GM21381 (cell line): Measurements from ENCODE around the gene MTHFD2L.
A peak's percentile ranks its signal among the peaks of the same experiment; 100 is the strongest.

Experiments
- ATAC-seq: cut with Tn5 transposase; IDR thresholded peaks from one replicate; pipeline ENCODE4 v1.9.1; 2021; ENCODE audit warnings: mild to moderate bottlenecking, moderate library complexity; ENCODE audit not compliant: unreplicated experiment

Gene MTHFD2L

DNA sequence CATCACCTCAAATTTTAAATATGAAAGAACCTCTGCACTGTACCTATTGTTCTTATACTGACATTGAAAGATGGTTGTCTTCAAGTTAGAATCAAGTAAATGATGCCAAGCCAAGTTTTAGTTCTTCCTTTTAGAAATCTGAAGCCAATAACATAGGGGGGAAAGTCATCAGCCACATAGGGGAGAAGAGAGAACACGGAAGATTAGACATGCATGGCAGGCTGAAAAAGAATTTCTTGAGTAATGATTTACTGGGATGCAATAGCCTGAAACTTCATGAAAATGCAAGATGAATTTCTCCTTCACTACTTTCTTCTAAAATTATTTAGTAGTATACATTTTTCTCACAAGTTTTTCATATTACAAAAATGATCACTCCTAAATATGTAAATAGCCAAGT lies 136.8 kb downstream of the MTHFD2L start:
- ATAC-seq, result no peak

DNA sequence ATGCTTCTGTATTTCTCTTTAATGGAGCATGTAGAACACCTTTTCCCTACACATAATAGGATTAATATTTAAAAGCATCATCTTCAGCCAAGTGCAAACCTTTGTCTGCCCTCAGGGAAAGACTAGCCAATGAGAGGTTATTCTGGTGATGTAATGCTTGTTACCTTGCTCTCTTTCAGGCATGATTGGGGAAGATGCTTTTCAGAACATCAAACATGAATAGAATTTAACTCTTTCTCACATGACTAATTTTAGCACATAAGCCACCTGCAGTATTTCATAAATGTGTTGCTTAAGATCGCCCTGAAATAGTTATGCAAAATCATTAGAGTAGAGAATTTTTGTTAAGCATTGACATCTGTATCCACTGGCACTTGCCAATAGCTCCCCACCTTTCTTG lies 139.6 kb downstream of the MTHFD2L start:
- no peak for ATAC-seq

DNA sequence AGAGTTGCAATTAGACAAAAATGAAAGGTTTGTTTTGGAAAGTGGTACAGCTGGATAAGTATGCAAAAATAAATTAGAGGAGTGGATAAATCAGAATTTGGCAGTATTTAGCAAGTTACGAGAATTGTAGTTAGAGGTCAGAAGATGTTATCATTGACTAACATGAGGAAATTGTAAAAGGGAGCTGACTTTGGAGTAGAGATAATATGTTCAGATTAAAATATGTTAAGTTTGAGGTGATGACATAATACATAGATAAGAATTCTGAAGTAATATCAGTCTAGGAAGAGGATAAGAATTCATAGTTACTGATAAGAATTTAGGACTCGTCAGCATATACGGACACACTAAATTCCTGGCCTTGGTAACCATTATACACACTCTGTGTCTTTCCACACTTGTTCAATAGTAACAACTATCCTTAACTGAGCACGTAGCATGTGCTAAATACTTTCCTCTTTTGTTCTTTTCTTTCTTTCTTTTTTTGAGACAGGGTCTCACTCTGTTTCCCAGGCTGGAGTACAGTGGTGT lies 146.2 kb downstream of the MTHFD2L start:
- no peak for ATAC-seq

DNA sequence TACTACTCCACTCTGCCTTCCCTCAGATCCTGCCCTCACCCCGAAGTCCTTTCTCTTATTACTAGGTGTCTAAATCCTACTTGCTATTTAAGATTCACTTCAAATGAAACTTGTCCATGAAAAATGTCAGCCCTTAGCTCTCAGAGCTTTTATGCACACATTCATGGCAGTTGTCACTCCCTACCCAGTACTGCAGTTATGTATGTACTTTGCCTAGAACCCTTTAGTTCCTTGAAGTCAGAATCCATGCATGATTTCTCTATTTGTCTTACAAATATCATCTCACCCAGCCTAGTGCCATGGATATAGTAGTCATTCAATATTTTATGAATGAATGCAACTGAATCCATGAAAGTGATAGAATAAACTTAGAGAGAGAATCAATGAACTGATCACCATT lies 147.1 kb downstream of the MTHFD2L start:
- no peak for ATAC-seq

DNA sequence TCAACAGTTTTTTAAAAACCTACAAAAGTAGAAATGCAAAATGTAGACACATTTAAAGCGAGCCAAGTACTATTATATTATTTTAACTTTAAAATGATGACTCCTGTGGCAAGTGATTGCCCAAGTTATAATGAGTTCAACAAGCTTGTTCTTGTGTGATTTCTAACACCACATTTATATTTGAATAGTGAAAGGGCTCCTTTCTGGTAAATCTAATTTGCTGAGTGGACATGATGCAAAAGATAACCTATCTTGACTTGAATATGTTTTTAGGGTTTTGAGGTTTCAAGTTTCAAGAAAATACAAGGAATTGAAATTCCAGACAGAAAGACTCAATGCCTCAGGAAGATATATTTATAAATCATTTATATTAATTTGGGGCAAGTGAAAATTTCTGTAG lies 149.3 kb downstream of the MTHFD2L start:
- ATAC-seq, result no peak

DNA sequence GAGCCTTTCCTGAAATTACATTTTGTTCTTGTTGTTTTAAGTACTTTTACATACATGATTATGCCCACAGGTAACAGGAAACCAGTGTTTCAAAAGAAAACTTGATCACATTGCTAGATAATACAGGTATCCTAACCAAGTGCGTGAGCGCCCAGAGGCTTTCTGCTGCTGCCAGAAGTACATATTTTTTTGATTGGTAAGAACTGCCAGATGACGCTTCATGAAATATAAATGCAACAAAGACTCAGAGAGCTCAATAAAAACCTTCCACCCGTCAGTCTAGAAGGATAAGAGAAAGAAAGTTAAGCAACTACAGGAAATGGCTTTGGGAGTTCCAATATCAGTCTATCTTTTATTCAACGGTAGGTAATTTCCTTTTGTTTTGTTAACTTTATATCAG lies 150.3 kb downstream of the MTHFD2L start, which contains the start of gene EPGN:
Gene EPGN (plus strand): TSS at position 256 of the 400 bp plus-strand sequence. CDS start 64 bp downstream, at position 320.
- no peak for ATAC-seq

DNA sequence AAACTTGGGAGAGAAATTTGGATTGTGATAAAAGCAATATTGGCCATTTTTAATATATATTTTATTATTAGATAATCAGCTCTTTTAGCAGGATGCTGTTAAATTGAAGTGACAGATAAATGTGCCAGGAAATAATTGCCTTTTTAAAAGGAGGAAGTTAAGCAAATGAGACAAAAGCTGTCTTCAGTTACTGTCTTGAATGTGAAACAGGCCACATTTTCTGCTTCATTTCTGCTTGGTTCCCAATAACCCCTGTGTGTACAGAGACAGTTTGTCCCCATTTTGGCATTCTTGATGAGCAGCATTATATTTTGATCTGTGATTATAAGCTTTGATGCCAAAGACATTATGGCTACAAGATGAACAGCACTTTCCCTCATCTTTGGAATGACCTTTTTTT lies 151.3 kb downstream of the MTHFD2L start:
- no peak for ATAC-seq

DNA sequence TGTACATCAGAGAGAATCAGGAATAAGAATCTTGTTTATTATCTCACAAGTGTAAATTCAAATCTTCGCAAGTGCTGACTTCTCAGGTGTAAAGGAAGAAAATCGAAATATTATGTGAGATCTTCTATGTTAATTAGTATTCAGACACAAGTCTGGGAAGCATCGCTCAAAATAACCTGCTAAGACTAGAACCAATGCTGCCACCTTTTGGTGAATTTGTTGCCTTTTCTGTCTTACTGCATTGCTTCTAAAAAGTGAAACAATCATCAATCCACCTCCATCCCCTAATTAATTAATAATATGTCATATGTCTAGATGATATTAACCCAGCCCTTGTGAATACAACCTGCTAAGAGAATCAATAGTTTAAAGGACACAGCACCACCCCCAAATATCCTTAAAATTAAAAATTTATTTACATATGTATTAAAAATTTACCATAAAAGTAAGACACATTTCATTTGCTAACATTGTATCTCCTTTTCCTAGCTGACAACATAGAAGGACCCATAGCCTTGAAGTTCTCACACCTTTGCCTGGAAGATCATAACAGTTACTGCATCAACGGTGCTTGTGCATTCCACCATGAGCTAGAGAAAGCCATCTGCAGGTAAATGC lies 153.9 kb downstream of the MTHFD2L start:
- peak; percentile 60 for ATAC-seq

DNA sequence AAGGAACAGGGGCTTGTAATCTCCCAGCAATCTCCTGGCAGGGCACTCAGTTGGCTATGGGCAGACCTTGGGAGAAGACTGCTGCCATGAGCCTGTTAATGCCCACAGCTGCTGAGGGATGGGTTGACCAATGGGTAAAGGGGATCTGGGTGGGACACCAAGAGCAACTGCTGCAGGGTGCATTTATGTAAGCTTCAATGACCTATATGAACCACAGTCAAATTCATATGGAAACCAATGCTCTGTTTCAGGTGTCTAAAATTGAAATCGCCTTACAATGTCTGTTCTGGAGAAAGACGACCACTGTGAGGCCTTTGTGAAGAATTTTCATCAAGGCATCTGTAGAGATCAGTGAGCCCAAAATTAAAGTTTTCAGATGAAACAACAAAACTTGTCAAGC lies 156.4 kb downstream of the MTHFD2L start:
- ATAC-seq, result no peak

DNA sequence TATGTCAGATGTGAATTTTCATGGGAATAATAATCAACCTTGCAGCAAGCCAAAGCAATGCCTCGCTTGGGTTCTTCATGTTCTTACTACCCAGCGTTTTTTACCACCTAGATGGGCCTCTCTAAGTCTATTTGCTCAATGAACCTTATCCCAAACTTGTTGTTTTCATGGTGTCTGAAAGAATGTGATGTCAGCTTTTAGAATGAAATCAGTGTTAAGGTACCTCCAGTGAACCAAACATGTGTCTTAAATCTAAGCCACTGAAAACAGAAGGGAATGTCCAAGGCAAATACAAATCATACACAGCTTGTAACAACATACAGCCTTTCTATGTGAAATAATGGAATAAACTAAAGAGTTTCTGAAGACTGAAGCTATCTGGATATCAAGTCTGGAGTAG lies 157.0 kb downstream of the MTHFD2L start:
- no peak for ATAC-seq

DNA sequence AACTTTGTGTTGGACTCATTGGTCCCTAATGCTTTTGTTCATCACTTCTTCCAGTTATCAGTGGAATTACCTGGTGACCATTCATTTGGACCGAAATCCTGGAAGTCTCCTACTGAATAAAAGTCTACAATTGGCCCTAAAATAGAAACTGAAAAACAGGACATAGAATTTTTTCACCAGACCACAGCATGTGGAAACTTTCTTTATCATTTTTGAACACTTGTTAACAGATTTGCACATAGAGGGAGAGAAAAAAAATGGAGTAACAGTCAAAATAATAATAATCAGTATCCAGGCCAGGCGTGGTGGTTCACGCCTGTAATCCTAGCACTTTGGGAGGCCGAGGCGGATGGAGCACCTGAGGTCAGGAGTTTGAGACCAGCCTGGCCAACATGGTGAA lies 157.5 kb downstream of the MTHFD2L start:
- no peak for ATAC-seq

DNA sequence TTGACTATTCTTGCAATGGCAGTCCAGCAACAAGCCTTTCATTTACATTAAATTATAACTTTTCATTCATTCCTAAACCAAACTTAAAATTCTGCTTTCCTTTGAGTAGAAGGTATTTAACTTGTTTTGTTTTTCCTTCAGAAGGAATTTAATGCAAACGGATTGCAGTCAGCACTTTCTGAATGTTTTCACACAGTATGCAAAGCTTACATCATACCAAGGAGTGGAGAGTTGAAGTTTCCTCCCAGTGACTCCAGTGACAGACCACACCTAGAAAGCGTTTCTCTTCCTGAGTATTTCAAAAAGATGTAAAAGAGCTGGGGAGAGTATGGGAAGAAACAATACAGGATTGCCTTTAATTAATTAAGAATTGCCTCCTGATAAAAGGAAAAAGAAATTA lies 158.5 kb downstream of the MTHFD2L start:
- no peak for ATAC-seq

DNA sequence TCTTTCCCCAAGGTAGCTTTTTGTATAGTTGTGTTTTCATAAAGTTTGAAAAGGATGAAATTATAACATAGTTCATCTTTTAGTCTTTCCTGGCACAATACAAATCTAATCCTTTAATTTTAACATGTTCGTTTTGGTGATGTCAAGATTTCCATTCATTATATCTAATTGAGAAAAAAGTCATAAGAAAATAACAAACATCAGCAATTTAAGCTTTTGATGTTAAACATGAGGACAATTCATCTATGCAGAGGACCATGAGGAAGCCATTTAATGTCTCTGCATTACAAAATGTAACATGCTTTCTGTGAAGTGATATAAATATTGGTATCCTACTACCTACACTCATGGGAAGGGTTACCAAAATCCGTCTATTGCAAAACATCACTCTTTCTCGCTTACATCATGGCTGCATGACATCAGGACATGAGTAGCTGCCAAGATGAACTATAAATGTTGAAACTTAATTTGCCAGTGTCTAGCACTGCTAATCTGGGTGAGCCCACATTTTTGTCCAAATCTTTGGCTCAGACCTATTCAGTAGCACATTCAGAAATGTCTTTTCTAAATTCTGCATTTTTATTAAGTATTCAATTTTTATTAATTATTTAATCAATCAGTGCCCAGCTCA lies 159.8 kb downstream of the MTHFD2L start:
- ATAC-seq, result no peak

DNA sequence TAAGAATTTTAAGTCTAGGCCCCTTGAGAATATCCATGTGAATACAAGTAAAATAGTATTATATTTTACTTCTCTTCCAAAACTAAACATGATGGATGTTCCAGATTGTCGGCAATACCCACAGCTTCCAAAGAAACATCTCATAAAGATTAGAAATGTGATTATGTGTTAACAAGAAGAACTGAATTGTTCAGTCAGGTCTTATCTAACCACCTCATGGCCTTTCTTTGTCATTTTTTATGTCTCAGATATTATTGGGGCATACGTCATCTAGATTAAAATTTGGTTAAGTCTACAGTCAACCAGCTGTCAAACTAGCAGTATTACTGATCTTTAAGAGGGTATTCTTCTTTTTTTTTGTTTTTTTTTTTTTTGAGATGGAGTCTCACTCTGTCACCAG lies 160.4 kb downstream of the MTHFD2L start:
- no peak for ATAC-seq

DNA sequence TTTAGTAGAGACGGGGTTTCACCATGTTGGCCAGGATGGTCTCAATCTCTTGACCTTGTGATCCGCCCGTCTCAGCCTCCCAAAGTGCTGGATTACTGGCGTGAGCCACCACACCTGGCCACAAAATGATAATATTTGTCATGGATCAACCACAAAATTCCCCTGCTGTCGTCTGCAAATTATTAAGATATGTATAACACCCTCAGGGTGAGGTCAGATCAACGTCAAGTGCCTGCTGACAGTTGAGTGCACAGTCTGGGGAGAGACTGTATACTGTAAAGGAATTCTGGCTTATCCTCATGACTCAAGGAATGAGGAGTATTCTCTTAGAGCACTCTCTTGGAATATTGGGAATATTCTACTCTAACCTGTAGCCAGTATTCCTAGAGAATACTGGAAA lies 161.6 kb downstream of the MTHFD2L start:
- no peak for ATAC-seq

DNA sequence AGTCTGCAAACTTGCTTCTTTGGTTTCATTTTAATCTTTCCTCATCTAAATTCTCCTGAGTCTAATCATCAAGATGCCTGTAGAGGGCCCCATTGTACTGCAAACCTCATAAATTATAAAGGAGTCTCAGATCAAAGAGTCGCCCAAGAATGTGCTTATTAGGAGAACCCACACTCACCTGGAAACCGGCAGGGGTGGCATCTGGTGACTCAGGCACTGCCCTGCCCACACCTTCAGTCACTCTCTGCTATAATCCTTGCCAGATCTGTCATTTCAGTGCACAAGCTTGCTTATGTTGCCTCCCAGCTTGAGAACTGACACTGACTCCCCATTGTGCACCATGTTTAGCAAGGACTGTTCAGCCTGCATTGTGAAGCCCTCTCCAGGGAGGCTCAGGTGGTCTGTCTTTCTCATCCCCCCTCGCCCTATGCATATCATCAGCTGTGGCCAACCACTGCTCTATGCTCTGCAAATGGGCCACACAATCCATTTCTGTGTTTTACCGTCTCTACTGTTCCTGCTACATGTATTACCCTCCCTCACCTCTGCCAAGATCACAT lies 162.7 kb downstream of the MTHFD2L start:
- ATAC-seq, result peak; percentile 79

DNA sequence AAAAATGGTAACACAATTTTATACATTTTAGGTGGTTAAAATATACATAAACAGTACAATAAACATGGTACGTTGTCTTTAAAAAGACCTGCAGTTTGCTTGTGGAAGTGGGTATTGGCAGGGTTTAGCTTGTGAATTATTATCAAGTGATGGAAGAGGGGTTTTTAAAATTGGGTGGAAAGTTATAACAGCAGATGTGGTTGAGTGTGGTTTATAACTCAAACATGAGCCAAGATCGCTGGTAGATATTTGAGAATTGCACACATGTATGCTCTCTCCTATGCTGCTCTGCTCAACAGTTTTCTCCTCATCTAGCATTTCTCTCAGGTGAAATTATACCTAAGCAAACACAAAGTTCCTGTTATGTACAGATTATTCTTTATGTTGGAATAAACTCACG lies 164.4 kb downstream of the MTHFD2L start:
- ATAC-seq, result no peak

DNA sequence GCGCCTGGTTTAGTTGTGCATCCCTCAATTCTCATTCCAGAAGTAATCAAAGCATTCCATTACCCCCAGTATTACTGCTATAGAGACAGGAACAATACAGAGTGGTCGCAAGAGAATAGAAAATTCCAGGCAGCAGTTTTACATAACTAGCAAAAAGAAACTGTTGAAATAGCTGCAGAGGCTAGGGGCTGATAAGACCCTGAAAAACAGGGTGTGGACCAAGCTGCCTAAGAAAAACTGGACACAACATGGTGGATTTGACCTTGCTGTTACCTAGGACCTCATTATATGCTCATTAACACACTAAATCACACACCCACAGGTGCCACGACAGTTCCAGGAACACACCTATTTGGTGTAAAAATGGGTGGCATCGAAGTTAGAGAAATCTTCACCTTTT lies 165.7 kb downstream of the MTHFD2L start:
- no peak for ATAC-seq

DNA sequence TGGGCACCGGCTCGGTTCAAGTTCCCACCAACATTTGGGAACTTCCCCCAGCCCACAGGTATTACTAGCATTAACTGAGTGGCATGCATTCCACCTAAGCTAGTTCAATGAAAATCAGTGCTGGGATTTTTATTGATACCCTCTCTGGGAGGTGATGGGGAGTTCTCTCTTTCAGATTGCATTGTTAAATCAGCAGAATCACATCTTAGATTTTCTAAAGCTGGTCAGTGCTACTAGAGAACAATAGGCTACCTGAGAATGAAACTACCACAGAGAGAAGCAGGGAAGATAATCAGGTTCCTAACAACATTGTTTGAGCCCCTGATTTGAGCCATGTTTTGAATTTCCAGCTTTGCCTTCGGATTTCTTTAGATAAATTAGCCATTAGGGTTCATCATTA lies 166.3 kb downstream of the MTHFD2L start:
- ATAC-seq, result no peak

DNA sequence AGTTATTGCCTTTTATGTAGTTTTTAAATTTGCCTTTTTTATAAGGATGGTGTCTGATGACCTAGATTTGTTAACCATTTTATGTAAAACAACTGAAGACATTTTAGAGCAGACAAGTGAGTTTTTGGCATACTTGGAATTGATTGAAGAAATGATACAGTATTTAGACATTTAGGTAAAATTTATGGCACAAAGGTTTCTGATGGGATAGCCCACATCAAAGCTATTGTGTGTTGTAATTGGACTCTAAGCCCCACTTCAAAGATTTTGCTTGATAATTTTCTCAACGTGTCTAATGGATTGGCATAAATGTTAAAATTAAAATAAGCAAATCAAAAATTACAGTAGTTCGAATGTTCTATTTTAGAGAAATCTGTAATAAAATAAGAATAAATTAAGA lies 168.0 kb downstream of the MTHFD2L start:
- no peak for ATAC-seq

DNA sequence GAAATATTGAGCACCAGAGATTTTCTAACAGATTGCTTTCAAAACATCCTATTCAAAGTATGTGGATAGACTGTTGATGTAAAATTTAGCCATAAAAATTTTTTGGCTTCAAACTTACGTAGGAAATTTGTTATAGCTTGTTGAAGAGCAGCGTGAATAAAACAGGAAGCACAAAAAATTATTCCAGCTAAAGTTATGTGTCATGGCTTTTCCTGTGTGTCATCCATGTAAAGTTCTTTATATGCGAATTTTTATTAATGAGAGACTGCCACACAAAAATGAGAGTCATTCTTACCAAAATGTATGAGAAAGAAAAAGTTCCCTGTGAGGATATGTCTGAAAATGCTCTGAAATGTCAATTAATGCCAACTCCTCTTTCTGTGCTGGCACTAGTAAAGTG lies 169.8 kb downstream of the MTHFD2L start:
- no peak for ATAC-seq

DNA sequence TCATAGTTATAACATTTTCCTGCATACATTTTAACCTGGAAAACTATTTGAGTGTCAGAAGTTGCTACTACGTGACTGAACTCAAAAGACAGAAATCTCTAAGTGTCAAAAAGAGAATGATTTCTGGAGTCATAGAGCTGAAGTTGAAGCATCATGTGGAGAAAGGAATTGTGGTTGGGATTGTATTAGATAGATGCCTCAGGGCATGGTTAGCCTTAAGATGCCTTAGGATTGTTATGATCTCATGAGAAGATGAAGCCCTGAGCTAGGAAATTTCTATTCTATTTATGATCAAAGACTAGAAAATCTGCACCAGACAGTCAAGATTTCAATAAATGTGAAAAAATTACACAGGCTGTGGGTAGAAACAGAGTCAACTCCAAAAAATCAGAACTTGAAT lies 170.6 kb downstream of the MTHFD2L start:
- ATAC-seq, result no peak
